CD4-positive, alpha-beta T cell (primary cell): ENCODE data around the gene SERTAD3. TPM values are rescaled to one million over a fixed set of nuclear protein-coding genes. Genes with fewer than 3 reads are reported as not detected.
A peak's percentile ranks its signal among the peaks of the same experiment; 100 is the strongest.

Source experiments
- ATAC-seq: fragments of 200-7000 bp; cut with Tn5 transposase; one replicate; pipeline ENCODE4 v1.10.0; 2022; ENCODE audit warnings: mild to moderate bottlenecking; ENCODE audit not compliant: poor library complexity
- CTCF ChIA-PET: fragments of 350-600 bp; sonication (Branson Sonifier 250); formaldehyde crosslinking; loops from one replicate; lab custom pipeline; 2021; ENCODE audit warnings: antibody characterized with exemption, inconsistent platforms; lab: Charles Lee
- POLR2A ChIA-PET: fragments of 350-600 bp; sonication (Branson Sonifier 250); formaldehyde crosslinking; loops from one replicate; lab custom pipeline; 2021; ENCODE audit warnings: antibody characterized with exemption, inconsistent platforms; lab: Charles Lee
- DNase-seq, 14 experiments: peaks; one replicate each; pipeline ENCODE4 v3.0.0-alpha.2; 2013 to 2020; ENCODE audit warnings: mixed read lengths in 2 of 14
- H3K27ac ChIP-seq, 2 donors: one replicate each; pipeline versions ENCODE4 v1.5.1 to v1.7.0; 2013; ENCODE audit warnings: low read length in 2 of 2, low read depth in 1 of 2, mild to moderate bottlenecking in 1 of 2
- H3K27me3 ChIP-seq, 2 experiments: 1 replicate in 1 of 2; 2 replicates in 1 of 2; pipeline versions ENCODE4 v1.6.1 to v1.7.0; 2013; ENCODE audit warnings: low read length in 2 of 2, control low read depth in 1 of 2, mild to moderate bottlenecking in 1 of 2, moderate library complexity in 1 of 2; ENCODE audit not compliant: insufficient read depth in 2 of 2, control insufficient read depth in 1 of 2
- H3K36me3 ChIP-seq: one replicate; pipeline ENCODE4 v1.6.1; 2013; ENCODE audit warnings: low read length, control low read depth; ENCODE audit not compliant: insufficient read depth
- H3K4me1 ChIP-seq: one replicate; pipeline ENCODE4 v1.6.1; 2013; ENCODE audit warnings: low read length, control low read depth; ENCODE audit not compliant: insufficient read depth
- H3K4me3 ChIP-seq: one replicate; pipeline ENCODE4 v1.5.1; 2013; ENCODE audit warnings: mild to moderate bottlenecking, low read length, moderate library complexity
- H3K9me3 ChIP-seq, 2 experiments: 1 replicate in 1 of 2; 2 replicates in 1 of 2; pipeline versions ENCODE4 v1.6.1 to v1.7.0; 2013; ENCODE audit warnings: low read length in 2 of 2, mild to moderate bottlenecking in 2 of 2, control low read depth in 1 of 2, moderate library complexity in 1 of 2; ENCODE audit not compliant: control insufficient read depth in 1 of 2, insufficient read depth in 1 of 2
- H3K27ac Mint-ChIP-seq: one replicate; pipeline ENCODE4 v1.8.0; 2020; ENCODE audit warnings: mixed read lengths
- H3K27me3 Mint-ChIP-seq: one replicate; pipeline ENCODE4 v1.8.0; 2021; ENCODE audit warnings: mixed read lengths
- H3K36me3 Mint-ChIP-seq: one replicate; pipeline ENCODE4 v1.8.0; 2021; ENCODE audit warnings: low read depth, mixed read lengths
- H3K4me1 Mint-ChIP-seq: one replicate; pipeline ENCODE4 v1.8.0; 2021; ENCODE audit warnings: low read depth, mixed read lengths
- H3K4me3 Mint-ChIP-seq: one replicate; pipeline ENCODE4 v1.8.0; 2020; ENCODE audit warnings: mild to moderate bottlenecking, mixed read lengths
- H3K9me3 Mint-ChIP-seq: one replicate; pipeline ENCODE4 v1.8.0; 2020; ENCODE audit warnings: mixed read lengths
- intact Hi-C, 2 experiments: fragments of 100-400 bp; cut with DNase I in 1 of 2; cut with micrococcal nuclease in 1 of 2; formaldehyde crosslinking; loops; one replicate each; pipeline versions ENCODE4 v1.15.1 to v1.9.0; 2023 to 2025; cut with DNase I, micrococcal nuclease
- total RNA-seq, 174 experiments: library from RNA in 2 of 174; stranded (reverse) in 2 of 174; gene quantifications; one replicate each; pipeline ENCODE4 v1.2.3 and lab custom pipeline; 2021 to 2026
- TF ChIP-seq, protein P1 (sequence below): fragments of 200-600 bp; IDR thresholded peaks from one replicate; pipeline ENCODE4 v1.8.0; 2022; ENCODE audit warnings: antibody characterized with exemption, mild to moderate bottlenecking

Gene SERTAD3
- total RNA-seq, 2 experiments from 2014 or later: 17.4 to 19.2 TPM

DNA sequence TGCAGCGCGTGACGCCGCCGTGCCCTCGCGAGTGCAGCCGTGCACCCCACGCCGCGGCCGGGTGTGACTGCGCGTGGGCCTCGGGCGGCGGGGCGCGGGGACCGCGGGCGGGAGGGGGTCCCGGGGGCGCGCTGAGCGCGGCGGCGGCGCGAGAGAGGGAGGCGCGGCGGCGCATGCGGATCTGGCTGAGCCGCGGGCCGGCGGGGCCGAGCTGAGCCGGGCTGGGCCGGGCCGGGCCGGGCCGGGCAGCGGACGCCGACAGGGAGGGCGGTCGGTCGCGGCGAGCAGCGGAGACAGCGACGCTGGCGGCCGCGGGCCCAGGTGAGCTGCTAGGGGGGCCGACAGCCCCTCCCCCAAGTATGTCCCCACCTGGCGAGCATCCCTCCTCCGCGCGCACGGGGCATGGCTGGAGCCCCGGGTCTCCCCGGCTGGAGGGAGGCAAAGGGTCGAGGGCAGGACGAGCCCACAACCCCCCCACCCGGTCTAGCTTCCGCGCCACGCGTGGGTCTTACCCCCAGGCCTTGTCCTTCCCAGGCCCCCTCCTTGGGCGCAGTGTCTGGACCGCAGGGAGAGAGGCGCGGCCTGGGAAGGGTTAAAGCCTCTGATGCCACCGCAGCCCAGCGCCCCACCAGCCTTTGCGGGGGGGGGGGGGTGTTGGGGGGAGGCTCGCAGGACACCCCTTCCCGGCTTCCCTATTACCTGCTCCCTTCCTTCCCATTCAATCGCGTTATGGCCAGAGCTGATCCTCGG, 23.0 kb upstream of the SERTAD3 start, which contains the start of gene SPTBN4:
SPTBN4 (plus strand) TSS at position 17 of the 750 bp plus-strand sequence. CDS start 5,621 bp downstream, outside the sequence.
- peak in 3 of 14 experiments; percentile 17 to 51 (median 21) for DNase-seq
- TF ChIP-seq, protein P1, sequence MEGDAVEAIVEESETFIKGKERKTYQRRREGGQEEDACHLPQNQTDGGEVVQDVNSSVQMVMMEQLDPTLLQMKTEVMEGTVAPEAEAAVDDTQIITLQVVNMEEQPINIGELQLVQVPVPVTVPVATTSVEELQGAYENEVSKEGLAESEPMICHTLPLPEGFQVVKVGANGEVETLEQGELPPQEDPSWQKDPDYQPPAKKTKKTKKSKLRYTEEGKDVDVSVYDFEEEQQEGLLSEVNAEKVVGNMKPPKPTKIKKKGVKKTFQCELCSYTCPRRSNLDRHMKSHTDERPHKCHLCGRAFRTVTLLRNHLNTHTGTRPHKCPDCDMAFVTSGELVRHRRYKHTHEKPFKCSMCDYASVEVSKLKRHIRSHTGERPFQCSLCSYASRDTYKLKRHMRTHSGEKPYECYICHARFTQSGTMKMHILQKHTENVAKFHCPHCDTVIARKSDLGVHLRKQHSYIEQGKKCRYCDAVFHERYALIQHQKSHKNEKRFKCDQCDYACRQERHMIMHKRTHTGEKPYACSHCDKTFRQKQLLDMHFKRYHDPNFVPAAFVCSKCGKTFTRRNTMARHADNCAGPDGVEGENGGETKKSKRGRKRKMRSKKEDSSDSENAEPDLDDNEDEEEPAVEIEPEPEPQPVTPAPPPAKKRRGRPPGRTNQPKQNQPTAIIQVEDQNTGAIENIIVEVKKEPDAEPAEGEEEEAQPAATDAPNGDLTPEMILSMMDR: no peak
- Histone ChIP-seq H3K36me3 (no peaks in the 10 kb centered on the region), H3K27ac (peak within 1 kb of the TSS in 1 of 2 donors; percentile 54), H3K27me3 (peaks cover 0 to 16% of the 10 kb centered on the region in 2 experiments), H3K4me1 (peaks cover 35% of the 10 kb centered on the region), H3K4me3 (peak within 1 kb of the TSS; percentile 81), H3K9me3 (no peaks in the 10 kb centered on the region)
- ATAC-seq: no peak
- Mint-ChIP-seq H3K4me3 (peak within 1 kb of the TSS; percentile 93), H3K36me3 (no peaks in the 10 kb centered on the region), H3K4me1 (peaks cover 30% of the 10 kb centered on the region), H3K27ac (peak within 1 kb of the TSS; percentile 87), H3K27me3 (peaks cover 25% of the 10 kb centered on the region), H3K9me3 (no peaks in the 10 kb centered on the region)
- intact Hi-C loops: loop anchor here (1.0 to 10.0 kb wide), 9 partner anchors 23 to 288 kb away; partner anchors contain the start of genes LTBP4 (in 2 of the 2), ACTMAP (in 1 of the 2), C19orf47 (in 1 of the 2) and PLD3 (in 1 of the 2)
- CTCF ChIA-PET: interaction anchor here (3.2 kb wide), 1 partner anchor 46 kb away, joined by 20 read pairs; no protein-coding TSS in a partner anchor
- POLR2A ChIA-PET: interaction anchor here (3.3 kb wide), 1 partner anchor 46 kb away, joined by 42 read pairs; no protein-coding TSS in a partner anchor

DNA sequence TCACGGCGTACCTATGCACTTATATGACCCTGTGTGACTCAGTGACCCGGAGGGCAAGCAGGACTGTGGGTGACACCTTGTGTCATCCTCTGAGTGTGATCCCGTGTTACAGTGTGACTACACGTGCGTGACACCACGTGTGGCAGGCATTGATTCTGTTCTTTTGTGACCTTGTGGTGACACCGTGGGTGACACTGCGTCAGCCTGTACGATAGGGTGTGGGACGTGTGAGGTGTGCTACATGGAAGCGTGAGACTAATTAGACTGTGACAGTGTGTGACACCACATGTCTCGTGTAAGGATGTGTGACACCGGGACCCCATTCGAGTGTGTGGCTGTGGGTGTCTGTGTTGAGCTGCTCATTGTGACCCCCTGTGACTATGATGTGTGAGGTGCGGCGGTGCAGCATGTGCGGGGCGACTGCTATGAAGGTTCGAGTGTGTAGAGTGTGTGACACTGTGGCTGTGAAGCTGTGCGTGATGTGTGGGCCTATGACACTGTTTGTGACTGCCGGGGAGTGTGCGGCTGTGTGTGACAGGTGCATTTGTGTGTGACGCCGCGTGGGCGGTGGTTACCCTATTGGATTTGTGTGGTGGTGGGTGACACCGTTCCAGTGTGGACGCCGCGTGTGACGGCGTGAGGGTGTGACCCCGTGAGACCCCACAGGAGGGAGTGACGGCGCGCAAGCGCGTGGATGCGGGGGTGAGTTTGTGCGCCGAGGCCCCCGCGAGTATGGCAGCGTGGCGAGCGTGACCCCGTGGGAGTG, 22.3 kb upstream of the SERTAD3 start:
- ATAC-seq: peak; percentile 63
- Mint-ChIP-seq H3K27me3 (peaks cover 25% of the 10 kb centered on the region), H3K4me3 (peak overlapping the region; percentile 93), H3K4me1 (peaks cover 30% of the 10 kb centered on the region), H3K27ac (peak overlapping the region; percentile 87), H3K9me3 (no peaks in the 10 kb centered on the region), H3K36me3 (no peaks in the 10 kb centered on the region)
- intact Hi-C loops: loop anchor here (1.0 to 10.0 kb wide), 9 partner anchors 22 to 288 kb away; partner anchors contain the start of genes LTBP4 (in 2 of the 2), ACTMAP (in 1 of the 2), C19orf47 (in 1 of the 2) and PLD3 (in 1 of the 2)
- ChIA-PET CTCF (interaction anchor here (0.8 to 3.2 kb wide), 6 partner anchors 24 to 973 kb away, joined by 3 to 20 read pairs (median 8); partner anchors contain the start of genes DMAC2 and SERTAD1), POLR2A (interaction anchor here (0.7 to 3.3 kb wide), 11 partner anchors 22 to 1462 kb away, joined by 3 to 42 read pairs (median 4); partner anchors contain the start of genes ACTMAP, C19orf47, PLD3 and SERTAD1)
- H3K4me3 ChIP-seq: peak overlapping the region; percentile 81
- no peaks in the 10 kb centered on the region for H3K9me3 ChIP-seq
- no peaks in the 10 kb centered on the region for H3K36me3 ChIP-seq
- peak in 10 of 14 experiments; percentile 7 to 94 (median 44) for DNase-seq
- peak overlapping the region in 1 of 2 donors; percentile 54 for H3K27ac ChIP-seq
- peaks cover 0 to 16% of the 10 kb centered on the region in 2 experiments for H3K27me3 ChIP-seq
- TF ChIP-seq, protein P1: no peak
- H3K4me1 ChIP-seq: peaks cover 35% of the 10 kb centered on the region
